Activated CD4-positive, alpha-beta T cell treated with anti-CD3 and anti-CD28 coated beads for 1 hour (primary cell): ENCODE measurements around the gene NBR1.
"Not testable (repeated sequence)": the region's sequence is repeated elsewhere in the genome, so short reads cannot be mapped to it uniquely, and the experiment has no call there.

Source experiments
- DNase-seq: peaks from one replicate; pipeline ENCODE4 v3.0.0-alpha.2; 2020

Gene NBR1

DNA sequence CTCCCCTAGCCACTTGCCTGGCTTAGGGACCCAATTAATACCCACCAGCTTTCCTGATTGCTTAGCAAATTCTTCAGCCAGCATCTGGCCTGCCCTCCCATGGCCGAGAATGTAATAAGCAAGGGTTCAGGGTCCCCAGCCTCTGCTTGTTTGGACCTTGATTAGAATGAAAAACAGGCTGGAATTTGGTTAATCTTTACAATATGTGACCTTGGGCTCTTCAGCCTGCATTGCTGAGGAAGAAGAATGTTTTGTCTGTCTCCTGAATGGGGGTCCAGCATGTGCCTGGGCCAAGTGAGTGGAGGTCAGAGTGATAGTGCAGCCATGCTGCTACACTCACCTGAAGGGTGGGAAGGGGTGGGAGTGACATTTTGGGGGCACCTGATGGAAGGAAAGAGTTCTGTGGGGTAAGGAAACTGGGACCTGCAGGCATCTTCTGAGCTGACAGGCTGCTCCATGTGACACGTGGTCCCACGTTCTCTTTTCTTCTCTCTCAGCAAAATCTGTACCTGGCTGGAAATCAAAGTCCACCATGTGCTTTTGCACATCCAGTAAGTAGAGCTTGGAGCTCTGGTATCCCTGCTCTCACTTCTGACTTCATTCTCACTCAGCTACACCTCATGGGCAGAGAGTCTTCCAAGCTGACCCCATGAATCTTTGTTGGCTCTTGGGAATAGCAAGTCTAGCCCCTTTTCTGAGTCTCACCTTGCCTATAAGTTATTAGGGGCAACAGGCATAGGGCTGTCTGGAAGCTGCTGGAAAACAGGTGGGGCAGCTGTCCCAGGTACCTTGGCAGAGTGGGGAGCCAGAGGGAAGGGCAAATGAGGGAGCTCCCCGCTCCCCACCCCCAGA is 46.0 kb downstream of the NBR1 start:
- DNase-seq = no peak

DNA sequence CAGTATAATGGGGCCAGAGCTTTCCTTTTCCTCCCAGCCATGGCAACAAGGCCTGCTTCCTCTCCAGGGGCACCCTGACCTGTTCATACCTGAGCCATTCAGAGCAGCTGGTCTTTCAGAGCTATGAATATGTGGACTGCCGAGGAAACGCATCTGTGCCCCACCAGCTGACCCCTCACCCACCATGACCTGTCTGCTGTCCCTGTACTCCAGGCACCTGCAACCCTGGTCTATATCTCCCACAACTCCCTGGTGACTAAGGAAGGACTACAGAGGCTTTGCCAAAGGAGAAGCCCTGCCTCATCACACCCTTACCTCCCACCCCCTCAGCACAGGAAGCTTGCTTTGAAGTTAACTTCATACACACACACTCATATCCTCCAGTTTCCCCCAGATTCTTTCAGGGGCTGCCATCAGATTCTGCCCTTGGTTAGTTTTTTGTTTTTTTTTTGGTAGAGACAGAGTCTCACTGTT is 46.6 kb downstream of the NBR1 start:
- DNase-seq = no peak

DNA sequence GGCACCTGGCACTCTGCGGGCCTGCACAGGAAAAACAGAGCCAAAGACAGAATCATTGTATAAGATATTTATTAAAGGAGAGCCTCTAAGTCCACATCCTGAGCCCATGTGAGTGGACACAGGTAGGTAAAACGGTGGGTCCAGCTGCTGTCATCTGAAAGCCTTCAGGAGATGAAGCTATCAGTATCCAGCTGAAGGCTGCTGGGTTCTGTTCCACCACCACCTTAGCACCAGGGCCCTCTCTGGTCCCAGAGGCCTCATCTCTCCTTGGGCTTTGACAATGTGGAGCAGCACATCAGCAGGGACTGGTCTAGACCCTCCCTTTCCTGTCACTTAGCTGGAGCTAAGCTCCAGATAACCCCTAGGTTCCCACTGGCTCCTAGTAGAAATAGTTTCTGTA is 48.0 kb downstream of the NBR1 start:
- no peak for DNase-seq

- DNase-seq = no peak
Measured at GRCh38 chr17:43219746-43220380, 48.8 kb downstream of the NBR1 start.

- no peak for DNase-seq
Measured at GRCh38 chr17:43220511-43221125, 49.6 kb downstream of the NBR1 start.

- DNase-seq = no peak
Measured at GRCh38 chr17:43224146-43224705, 53.2 kb downstream of the NBR1 start.

DNA sequence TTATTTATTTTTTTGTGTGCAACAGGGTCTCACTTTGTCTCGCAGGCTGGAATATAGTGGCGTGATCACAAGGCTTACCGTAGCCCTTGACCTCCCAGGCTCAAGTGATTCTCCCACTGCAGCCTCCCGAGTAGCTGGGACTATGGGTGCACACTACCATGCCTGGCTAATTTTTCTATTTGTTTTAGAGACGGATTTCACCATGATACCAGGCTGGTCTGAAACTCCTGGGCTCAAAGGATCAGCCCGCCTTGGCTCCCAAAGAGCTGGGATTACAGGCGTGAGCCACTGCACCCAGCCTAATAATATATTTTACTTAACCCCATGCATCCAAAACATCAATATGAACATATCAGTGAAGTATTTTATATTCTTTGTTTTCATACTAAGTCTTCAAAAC is 55.4 kb downstream of the NBR1 start:
- DNase-seq = no peak

GRCh38 chr17:43228020-43228782 is 57.2 kb downstream of the NBR1 start, which contains the start of gene CCDC200:
Gene CCDC200, minus strand, starts transcription at chr17:43228623. Its CDS starts 69 bp downstream, at chr17:43228554.
- not testable (repeated sequence) for DNase-seq

DNA sequence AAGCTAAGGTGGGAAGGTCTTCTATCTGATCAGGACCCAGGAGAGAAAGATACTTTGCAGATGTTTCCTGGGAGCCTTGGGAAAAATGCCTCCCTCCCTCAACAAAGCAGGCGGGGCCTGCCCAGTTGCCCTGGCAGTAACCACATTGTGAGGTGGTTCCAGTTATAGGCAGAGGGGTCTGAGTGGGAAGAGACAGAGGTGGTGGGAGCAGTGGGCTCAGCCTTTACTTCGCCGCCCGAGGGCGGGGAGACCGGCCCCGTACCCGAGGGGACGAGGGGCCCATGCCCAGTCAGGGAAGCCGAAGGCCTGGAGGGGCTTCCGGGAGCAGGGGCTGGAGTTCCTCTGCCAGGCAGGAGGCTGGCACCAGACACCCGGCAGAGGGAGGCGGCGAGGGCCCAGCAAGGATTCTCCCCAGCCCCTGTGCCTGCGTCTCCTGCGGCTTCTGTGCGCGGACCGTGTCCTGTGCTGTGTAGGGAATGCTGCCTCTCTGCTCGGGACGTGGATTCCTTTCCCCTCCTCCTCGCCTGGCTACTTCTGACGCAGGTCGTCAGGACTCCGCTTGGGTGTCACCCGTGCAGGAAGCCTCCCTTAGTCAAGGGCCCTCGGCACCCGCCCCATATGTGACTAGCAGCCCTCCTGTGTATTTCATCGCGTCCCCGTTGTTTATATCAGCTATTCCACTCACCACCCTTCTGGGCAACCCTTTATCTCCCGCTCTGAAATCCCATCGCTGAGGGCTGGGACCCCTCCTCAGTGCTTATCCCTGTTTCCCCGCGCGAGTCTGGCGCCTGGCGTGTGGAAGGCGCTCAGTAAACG is 60.4 kb downstream of the NBR1 start:
- not testable (repeated sequence) for DNase-seq

GRCh38 chr17:43232021-43232699 is 61.1 kb downstream of the NBR1 start:
- not testable (repeated sequence) for DNase-seq

- DNase-seq = not testable (repeated sequence)
Measured at GRCh38 chr17:43233263-43233662, 62.2 kb downstream of the NBR1 start.

DNA sequence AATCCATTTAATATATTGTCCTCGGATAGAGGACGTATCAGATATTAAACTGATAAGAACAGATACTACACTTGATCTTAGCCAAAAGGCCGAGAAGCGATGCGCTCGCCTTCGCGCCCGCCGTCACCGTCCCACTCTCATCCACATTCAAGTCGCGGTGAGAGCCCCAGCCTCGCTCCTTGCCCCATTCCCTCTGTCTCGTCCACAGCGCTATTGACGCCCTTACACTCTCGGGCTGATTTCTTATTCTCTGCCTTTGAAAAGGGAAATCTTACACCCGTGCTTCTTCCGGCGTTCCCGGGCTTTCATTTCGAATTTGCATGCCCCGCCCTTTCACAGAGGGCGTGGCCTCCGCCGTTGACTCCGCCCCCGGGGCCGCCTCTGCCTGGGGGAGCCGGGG is 62.9 kb downstream of the NBR1 start, which contains the start of gene RNU2-1:
Gene RNU2-1, minus strand, starts transcription at position 101 of the 400 bp plus-strand sequence.
- not testable (repeated sequence) for DNase-seq

GRCh38 chr17:43239597-43239996 is 68.6 kb downstream of the NBR1 start:
- DNase-seq = not testable (repeated sequence)

- DNase-seq = not testable (repeated sequence)
Measured at GRCh38 chr17:43240596-43241352, 69.8 kb downstream of the NBR1 start.

DNA sequence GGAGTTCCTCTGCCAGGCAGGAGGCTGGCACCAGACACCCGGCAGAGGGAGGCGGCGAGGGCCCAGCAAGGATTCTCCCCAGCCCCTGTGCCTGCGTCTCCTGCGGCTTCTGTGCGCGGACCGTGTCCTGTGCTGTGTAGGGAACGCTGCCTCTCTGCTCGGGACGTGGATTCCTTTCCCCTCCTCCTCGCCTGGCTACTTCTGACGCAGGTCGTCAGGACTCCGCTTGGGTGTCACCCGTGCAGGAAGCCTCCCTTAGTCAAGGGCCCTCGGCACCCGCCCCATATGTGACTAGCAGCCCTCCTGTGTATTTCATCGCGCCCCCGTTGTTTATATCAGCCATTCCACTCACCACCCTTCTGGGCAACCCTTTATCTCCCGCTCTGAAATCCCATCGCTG is 75.4 kb downstream of the NBR1 start:
- DNase-seq = not testable (repeated sequence)
